Myocyte (in vitro differentiated cells): ENCODE measurements around the gene CHCHD10. TPM values are rescaled to one million over a fixed set of nuclear protein-coding genes. Genes with fewer than 3 reads are reported as not detected.

Source experiments
- DNase-seq: peaks from one replicate; pipeline ENCODE4 v3.0.0-alpha.2; 2012; ENCODE audit warnings: low read depth
- polyA plus RNA-seq: library from polyadenylated mRNA; unstranded; fragments of >200 nt; gene quantifications from one replicate; pipeline ENCODE4 v1.2.1, GENCODE V29; 2012; ENCODE audit warnings: missing spikeins
- total RNA-seq: library from RNA; depleted of rRNA; stranded (reverse); fragments of >200 nt; gene quantifications from 2 replicates; pipeline ENCODE4 v1.2.3, GENCODE V29; 2014

Gene CHCHD10
- 2.7 and 19.8 TPM in 2 replicates for total RNA-seq
- 140 TPM for polyA plus RNA-seq

GRCh38 chr22:23767673-23768548 is at the start of gene CHCHD10:
Gene CHCHD10, minus strand, starts transcription at chr22:23767972. Its CDS starts 98 bp downstream, at chr22:23767874.
- DNase-seq: peak; percentile 80

- DNase-seq: no peak
Observed at GRCh38 chr22:23817146-23817545, 49.4 kb upstream of the CHCHD10 start.

- DNase-seq: peak; percentile 56
Observed at GRCh38 chr22:23816156-23816976, 48.6 kb upstream of the CHCHD10 start.

- DNase-seq: no peak
Observed at GRCh38 chr22:23815541-23816155, 47.9 kb upstream of the CHCHD10 start.

GRCh38 chr22:23812378-23812777 is 44.6 kb upstream of the CHCHD10 start:
- DNase-seq: no peak

GRCh38 chr22:23806837-23807236 is 39.1 kb upstream of the CHCHD10 start:
- no peak for DNase-seq

GRCh38 chr22:23804781-23805291 is 37.1 kb upstream of the CHCHD10 start:
- no peak for DNase-seq

- no peak for DNase-seq
Observed at GRCh38 chr22:23803001-23803819, 35.4 kb upstream of the CHCHD10 start.

GRCh38 chr22:23801886-23802377 is 34.2 kb upstream of the CHCHD10 start:
- no peak for DNase-seq

- no peak for DNase-seq
Observed at GRCh38 chr22:23801238-23801821, 33.6 kb upstream of the CHCHD10 start.

- DNase-seq: no peak
Observed at GRCh38 chr22:23800297-23801237, 32.8 kb upstream of the CHCHD10 start.

- peak; percentile 43 for DNase-seq
Observed at GRCh38 chr22:23796461-23796860, 28.7 kb upstream of the CHCHD10 start.

GRCh38 chr22:23793326-23793725 is 25.6 kb upstream of the CHCHD10 start:
- DNase-seq: no peak

GRCh38 chr22:23791738-23792645 is 24.2 kb upstream of the CHCHD10 start:
- peak; percentile 66 for DNase-seq

- DNase-seq: peak; percentile 40
Observed at GRCh38 chr22:23790819-23791737, 23.3 kb upstream of the CHCHD10 start.

GRCh38 chr22:23789638-23790037 is 21.9 kb upstream of the CHCHD10 start:
- DNase-seq: peak; percentile 58

GRCh38 chr22:23789121-23789520 is 21.3 kb upstream of the CHCHD10 start:
- DNase-seq: no peak
